Kidney glomerular epithelial cell (primary cell): ENCODE measurements around the gene CBY1.

Experiments used
- DNase-seq: peaks from one replicate; lab custom pipeline; 2025; lab: John Stamatoyannopoulos, UW

CBY1 gene

DNA sequence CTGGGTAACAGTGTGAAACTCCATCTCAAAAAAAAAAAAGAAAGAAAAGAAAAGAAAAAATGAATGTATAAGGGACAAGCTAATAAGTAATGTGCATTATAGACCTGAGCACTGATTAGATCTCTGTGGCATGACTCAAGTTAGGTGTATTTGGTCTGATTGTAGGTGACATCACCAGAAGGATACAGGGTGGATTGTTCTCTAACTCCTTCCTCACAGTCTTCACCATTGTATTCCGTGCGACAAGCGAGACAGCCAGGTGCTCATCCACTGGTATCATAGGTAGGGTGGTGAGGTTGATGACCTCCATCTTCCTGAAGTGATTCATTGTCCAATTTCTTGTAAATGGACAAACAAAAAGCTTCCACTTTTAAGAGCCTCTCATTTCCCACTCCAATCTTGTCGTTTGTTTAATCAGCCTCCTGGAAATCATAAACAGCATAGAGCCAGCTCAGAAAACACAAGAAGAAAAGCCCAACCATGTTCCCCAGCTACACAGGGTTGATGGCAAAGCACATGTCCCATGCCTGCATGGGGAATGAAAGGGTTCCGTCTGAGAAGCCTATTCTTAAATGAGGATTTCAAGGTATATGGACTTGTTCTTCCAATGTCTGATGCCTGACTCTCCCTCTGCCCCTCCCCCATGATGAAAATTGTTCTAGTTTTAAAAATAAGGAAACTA, 6.5 kb upstream of the CBY1 start:
- DNase-seq, result peak; percentile 0

DNA sequence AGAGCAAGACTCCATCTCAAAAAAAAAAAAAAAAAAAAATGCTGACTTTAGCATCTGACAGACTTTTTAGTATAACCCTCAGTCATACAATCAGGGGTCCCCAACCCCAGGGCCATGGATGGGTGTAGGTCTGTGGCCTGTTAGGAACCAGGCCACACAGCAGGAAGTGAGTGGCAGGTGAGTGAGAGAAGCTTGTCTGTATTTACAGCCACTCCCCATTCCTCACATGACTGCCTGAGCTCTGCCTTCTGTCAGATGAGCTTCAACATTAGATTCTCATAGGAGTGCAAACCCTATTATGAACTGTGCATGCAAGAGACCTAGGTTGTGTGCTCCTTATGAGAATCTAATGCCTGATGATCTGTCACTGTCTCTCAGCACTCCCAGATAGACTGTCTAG, 3.6 kb upstream of the CBY1 start:
- DNase-seq, result no peak

DNA sequence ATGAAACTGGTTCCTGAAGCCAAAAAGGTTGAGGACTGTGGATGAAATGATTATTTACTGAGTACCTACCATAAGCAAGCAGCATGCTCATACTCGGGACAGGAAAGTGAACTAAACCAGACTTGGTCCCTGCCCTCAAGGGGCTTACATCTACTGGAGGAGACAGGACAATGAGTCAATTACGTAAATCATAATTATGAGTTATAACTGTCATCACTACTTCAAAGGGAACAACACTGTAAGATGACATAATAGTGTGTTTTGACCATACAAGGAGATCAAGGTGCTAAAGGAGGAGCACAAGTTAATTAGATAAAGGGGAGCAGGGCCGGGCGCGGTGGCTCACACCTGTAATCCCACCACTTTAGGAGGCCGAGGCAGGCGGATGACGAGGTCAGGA, 2.7 kb upstream of the CBY1 start:
- no peak for DNase-seq

DNA sequence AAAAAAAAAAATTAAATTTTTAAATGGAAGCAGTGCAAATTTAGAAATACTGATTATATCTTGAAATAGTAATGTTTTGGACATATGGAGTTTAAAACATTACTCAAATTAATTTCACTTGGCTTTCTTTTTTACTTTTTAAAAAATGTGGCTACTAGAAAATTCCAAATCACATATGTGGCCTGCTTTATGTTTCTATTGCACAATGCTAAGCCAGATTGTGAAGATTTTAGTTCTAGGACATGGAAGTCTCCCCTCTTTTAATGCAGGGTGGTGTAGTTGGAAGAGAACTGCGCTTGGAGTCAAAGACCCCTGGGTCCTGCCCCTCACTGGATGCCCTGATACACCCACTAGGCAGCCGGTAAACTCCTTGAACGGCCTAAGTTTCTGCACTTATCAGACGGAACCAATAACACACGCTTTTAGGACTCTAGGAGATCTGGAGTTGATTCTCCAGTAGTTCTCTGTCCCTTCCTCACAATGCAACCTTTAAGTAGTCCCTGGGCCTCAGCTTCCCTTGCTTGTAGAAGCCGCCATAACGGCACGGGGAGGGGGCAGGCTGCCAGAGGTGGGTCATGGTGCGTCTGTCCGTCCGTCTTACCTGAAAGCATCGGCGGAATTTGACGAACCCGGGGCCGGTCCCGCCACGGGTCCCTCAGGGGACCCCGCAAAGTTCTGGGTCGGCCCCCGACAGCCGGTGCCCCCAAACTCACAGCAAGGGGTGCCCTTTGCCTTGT, 751 bp upstream of the CBY1 start:
- DNase-seq, result peak; percentile 1

DNA sequence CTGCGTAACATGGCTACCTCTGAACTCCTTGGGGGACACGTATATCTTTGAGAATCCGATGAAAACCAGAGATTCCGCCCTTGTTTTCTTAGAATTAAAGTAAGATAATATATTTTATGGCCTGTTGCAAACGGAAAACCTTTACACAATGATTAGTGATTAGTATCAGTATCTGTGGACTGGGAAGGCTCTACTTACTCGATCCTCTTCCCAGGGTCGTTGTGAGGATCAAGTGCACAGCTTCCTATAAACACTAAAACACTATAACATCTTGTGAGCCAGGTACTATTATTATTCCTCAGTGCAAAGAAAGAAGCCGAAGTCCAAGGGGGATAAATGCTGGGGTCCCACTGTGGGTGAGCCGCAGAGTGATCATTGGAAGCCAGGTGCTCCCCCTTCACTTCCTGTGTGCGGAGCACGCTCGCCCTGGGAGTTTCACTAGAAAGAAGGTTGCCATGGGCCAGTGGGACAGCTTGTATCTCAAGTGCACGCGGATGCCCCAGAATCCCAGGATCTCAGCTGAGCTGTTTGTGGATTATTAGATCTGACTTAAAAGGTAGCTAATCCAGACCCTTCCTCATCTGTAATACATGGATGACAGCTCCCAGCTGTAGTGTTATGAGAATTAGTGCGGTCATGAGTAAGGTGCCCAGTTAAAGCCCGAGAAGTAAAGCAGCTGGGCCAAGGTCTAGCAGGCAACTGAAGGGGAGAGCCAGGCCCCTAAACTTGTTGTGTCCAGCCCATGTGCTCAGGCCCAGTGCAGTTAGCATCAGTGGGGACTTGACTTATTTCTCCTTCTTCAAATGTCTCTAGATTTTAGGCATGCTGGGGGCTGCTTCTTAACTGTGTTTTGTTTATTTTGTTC, 839 bp downstream of the CBY1 start:
- peak; percentile 32 for DNase-seq

DNA sequence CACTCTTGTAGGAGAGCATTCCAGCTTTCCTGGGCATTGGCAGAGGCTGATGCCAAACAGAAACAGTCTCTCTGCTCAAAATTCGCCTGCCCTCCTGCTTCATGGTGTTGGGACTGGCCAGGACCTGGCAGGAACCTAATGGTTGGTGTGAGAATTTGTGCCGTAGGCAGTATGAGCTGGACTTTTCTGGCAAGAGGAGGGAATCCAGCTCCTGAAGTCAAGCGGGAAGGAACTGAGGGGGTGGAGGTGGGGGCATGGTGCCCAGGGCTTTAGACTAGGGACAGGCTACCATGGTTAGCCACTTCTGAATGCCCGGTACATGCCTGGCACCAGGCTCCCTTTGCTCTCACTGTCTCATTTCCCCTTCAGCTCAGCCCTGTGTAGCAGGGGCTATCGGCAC, 18.4 kb downstream of the CBY1 start:
- DNase-seq, result no peak

DNA sequence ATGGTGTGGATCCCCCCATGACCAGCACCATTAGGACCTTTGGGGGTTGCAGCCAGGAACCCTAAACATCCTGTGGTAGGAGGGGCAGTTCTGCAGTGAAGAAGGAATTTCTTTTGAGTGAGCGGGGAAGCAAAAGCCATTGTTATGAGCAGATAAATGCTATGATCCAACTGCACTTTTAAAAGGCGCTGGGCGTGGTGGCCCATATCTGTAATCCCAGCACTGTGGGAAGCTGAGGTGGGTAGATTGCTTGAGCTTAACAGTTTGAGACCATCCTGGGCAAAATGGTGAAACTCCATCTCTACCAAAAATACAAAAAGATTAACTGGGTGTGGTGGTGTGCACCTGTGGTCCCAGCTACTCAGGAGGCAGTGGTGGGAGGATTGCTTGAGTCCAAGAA, 19.4 kb downstream of the CBY1 start:
- DNase-seq, result no peak

DNA sequence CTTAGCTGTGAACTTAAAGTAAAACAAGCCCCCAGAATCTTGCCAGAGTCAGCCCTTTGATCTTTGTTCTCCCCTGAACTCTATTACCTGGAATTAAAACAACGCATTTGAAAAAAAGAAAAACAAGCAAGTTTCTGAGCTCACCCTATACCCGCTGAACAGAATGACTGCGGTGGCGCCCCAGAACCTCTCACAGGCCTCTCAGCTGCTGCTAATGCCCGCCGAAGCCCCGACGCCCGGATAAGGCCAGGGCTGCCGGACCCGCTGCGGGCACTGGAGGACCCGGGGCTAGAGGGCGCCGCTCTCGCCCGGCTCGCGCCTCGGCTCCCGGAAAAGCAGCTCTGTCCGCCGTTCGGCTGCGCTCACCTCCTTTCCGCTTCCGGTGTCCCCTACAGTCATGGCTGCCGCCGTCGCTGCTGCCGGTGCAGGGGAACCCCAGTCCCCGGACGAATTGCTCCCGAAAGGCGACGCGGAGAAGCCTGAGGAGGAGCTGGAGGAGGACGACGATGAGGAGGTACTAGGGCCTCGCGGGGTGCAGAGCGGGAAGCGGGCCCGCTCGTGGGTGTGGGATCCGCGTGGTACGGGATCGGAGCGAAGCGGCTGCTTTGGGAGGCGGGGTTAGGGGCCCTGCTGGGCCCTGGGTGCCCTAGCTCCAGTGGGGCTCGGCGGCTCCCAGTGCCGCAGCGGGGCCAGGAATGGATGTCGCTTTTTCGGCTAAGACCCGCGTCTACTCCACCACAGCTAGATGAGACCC, 25.3 kb downstream of the CBY1 start, which contains the start of gene TOMM22:
Gene TOMM22, plus strand, starts transcription at position 376 of the 754 bp plus-strand sequence. Its CDS starts 22 bp downstream, at position 398.
- DNase-seq, result peak; percentile 87

DNA sequence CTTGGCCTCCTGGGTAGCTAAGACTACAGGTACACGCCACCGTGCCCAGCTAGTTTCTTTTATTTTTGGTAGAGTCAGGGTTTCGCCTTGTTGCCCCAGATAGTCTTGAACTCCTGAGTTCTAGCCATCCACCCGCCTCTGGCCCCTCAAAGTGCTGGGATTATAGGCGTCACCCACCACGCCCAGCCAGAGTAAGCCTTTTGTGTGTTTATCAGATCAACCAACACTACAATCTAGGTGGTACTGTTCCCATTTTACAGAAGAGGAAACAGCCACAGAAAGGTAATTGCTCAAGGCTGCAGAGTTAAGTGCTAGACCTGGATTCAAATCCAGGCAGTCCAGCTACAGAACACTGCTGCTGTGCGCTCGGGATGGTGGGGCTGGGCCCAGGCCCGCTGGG, 28.5 kb downstream of the CBY1 start:
- no peak for DNase-seq

DNA sequence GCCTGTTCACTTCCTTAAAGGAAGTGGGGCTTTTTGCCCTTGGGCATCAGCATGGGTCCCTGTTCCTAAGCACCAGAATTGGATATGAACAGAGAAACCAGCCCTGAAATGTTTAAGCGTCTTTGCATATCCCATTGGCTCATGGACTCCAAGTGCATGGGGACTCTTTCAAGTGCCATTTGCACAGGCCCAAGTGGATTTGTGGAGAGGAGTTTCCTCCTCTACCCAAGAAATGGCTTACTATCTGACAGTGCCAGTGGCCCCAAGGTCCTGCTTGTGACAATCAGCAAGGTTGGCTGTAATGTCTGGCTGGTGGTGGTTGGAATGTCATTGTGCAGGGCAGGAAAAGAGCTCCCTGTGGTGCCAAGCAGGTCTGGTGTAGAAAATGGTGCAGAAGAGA, 29.3 kb downstream of the CBY1 start:
- no peak for DNase-seq

DNA sequence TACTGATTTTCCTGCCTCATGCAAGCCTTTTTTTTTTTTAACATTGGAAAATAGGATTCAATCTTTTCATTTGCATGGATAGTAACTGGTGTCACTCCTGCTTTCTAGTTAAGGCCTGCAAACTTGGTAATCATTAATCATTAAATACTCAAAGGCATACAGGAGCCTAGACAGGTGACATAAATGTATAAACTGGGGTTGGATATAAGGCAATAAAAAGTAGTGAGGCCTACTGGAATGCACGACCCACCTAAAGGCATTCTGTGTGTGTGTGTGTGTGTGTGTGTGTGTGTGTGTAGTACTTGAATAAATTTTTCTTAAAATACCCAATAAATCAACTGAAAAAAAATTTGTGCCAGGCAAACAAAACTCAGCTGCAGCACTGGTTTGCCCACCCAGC, 33.2 kb downstream of the CBY1 start:
- no peak for DNase-seq

DNA sequence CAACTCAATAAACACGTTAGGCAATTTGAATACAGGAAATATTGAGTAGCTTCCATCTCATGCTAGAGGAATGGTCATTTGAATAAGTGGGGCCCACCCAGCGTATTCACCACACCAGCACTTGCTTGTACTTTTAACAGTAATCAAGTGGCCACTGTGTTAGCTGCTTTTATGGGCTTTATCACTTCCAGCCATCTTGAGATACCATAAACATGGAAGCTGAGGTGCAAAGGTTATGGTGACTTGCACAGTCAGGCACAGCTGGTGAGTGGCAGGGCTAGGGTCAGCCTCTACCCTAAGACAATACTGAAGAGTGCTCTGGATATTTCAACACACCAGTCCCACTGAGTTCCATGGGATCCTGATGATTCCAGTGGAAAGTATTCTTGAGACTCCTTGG, 37.6 kb downstream of the CBY1 start:
- DNase-seq, result no peak

DNA sequence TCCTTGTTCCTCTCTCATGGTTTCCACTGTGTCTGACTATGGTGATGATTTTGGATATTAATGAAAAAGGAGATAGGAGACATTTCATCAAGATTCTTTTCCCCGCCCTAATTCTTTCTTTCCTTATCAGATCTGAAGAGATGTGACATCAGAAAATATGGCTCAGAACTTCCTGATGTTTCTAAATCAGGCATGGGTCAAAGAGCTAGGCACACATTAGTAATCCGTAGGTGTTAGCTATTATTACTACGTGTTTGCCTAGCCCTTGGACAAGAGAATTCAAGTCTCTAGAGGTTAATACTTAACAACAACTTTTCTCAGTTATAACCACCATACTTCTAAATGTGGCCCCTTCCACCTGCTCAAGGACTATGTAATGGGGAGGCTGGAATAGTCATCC, 38.5 kb downstream of the CBY1 start:
- no peak for DNase-seq

DNA sequence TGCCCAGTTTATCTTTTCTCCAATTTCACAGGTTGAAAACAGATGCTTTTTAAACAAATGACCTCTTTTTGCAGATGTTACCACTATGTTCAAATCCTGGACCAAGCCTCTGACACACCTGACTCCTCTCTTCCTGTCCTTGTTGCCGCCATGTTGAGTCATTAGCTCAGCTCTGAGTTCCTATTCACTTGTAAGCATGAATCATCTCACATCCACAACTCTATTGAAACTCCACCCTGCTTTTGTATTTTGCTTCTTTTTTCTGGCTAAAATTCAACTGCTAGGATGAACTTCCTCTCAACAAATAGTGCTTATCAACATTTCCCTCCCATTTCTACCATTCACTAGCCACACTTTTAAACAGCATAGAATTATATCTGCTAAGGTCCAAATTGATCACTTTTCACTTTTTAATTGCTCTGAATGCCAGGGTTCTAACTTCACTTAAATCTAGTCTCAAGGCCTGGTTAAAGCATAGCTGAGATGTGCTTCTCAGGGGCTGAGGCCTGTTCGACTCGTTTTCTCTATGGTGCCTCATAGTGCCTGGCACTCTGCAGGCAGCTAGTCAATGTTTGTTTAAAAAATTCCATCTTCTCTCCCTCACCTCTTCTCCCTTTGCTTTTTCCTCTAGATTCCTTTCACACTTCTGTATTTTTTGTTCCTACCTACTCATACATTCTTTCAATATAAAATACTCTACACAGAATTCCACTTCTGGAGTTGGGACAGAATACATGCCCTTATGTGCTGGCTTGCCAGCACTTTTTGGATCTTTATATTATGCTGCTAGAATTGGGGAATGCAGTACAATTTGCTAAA, 40.4 kb downstream of the CBY1 start:
- DNase-seq, result peak; percentile 80

DNA sequence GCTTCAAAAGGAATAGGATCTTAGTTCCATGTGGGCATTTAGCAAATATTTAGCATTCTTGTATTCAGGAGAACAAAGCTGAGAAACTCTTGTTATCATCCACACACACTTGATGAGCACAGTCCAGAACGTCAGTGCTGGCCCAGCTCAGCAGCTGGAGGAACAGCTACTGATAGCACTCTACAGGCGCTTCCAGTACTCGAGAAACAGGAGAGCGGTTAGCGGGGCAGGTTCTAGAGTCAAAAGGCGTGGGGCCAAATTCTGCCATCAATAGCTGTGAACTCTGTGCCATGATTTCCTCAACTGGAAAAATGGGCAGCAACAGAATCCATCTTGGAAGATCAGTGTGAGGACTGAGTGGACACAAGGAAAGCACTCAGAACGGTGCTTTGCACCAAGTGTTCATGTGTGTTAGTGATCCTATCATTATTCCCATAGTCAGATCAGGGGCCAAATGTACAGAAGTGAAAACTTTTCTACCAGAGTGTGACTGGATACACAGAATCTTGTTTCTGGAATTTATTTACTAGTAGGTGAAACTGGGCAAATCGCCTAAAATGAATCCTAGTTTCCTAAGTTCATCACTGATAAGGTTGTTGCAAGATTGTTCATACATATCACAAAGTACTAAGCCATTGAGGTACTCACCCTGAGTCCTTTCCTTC, 41.1 kb downstream of the CBY1 start:
- DNase-seq, result no peak

DNA sequence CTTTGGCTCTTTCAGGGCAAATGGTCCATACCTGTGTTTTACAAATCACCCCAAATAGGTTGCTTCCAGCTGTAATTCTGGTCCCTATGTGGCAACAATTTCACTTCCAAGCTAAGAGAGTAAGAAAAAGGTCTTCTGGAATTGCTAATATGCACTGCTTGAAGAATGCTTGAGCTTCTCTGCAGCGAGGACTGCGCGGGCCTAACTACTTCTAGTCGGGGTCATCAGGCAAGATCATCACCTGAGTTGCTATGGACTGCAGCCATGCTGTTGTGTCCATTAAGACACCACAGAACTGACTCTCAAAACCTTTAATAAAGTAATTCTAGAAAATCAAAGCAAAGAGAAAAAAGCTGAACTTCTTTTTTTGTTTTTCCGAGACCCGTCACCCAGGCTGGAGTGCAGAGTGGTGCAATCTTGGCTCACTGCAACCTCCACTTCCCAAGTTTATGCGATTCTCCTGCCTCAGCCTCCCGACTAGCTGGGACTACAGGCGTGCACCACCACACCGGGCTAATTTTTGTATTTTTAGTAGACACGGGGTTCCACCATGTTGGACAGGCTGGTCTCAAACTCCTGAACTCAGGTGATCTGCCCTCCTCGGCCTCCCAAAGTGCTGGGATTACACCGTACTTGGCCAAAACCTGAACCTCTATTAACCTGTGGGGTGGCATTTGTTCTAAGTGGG, 42.1 kb downstream of the CBY1 start:
- no peak for DNase-seq

DNA sequence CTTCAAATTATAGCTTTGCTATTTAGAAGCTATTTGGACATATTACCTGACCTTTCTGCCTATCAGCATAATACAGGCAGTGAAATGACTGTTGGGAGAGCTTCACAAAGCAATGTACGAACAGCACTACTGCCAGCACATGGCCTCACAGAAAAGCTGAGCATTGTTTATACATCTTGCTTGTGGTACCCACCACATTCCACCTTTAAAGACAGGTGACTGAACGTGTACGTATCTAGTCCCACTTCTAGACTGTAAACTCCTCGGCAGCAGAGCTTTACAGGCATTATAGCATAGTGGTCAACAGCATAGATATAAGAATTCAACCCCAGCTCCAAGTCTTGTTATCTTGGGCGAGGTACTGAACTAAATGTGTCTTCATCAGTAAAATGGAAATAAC, 42.7 kb downstream of the CBY1 start:
- DNase-seq, result no peak

DNA sequence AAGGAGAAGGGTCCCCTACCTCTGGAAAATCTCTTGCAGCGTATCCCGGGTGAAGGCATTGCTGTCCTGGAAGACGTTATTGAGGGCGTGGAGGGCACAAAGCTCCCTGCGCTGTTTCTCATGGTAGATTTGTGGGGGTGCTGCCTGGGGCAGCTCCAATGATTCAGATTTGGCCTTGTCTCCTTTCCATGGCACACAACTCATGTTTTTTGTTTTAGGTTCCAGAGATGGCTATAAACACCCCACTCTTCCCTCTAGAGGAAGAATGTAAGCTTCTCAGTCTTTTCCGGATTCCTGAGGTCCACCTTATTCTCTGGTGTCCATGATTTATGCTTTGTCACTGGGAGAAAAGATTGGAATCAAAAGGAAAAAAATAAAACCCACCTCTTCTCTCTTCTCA, 43.3 kb downstream of the CBY1 start:
- peak; percentile 20 for DNase-seq

DNA sequence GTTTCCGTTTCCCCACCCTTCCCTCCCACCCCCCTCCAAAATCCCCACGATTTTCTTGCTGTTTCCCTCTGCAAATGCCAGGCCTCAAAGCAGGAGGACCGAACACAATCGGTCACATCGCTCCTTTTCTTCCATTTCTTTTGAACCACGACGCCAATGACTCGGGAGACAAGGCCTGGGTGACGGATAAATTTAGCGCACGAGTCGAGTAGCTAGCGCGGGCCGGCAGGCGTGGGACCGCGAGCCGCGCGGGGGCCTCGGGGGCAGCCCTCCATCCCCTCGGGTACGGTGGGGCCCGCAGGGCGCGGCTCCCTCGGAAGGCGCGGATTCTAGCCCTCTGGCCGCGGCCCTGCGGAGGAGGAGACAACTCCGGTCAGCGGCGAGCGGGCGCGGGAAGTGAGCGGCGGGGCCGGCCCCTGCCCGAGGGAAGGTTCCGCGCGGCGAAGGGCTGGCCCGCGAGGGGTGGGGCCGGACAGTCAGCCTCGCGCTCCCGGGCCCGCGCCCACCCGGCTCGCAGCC, 43.9 kb downstream of the CBY1 start:
- peak; percentile 60 for DNase-seq
